Bronchial epithelial cell (primary cell): ENCODE results near the gene THBS4. TPM values are rescaled to one million over a fixed set of nuclear protein-coding genes. Genes with fewer than 3 reads are reported as not detected.
A peak's percentile ranks its signal among the peaks of the same experiment; 100 is the strongest.

ENCODE experiments used
- DNase-seq: peaks from one replicate; pipeline ENCODE4 v3.0.0-alpha.2; 2010; ENCODE audit warnings: low read depth
- FAIRE-seq: peaks from 2 replicates; lab custom pipeline; 2011; peaks lifted over from hg19 to GRCh38; lab: Jason Lieb, UNC
- H3K27me3 ChIP-seq: 2 replicates; pipeline ENCODE4 v1.5.1; 2011; ENCODE audit warnings: low read length; ENCODE audit not compliant: control insufficient read depth, insufficient read depth
- H3K36me3 ChIP-seq: 2 replicates; pipeline ENCODE4 v1.5.1; 2011; ENCODE audit warnings: low read length; ENCODE audit not compliant: control insufficient read depth, insufficient read depth
- H3K4me3 ChIP-seq: 2 replicates; pipeline ENCODE4 v1.5.1; 2011; ENCODE audit warnings: mild to moderate bottlenecking, low read depth, low read length, control low read depth
- CTCF ChIP-seq: IDR thresholded peaks from 2 replicates; pipeline ENCODE4 v1.5.1; 2011; ENCODE audit warnings: mild to moderate bottlenecking, moderate library complexity, low read length, control low read depth, inconsistent platforms; ENCODE audit not compliant: insufficient read depth, severe bottlenecking
- total RNA-seq: library from RNA; depleted of rRNA; stranded (reverse); fragments of >200 nt; gene quantifications from 2 replicates; pipeline ENCODE4 v1.2.1, GENCODE V29; 2014

The THBS4 gene
- total RNA-seq, 1 donor from 2014 or later = 0.26 TPM

- TF ChIP-seq CTCF = no peak
- H3K27me3 ChIP-seq = no peaks in the 10 kb centered on the region
- FAIRE-seq = no peak
- no peak overlapping the region for H3K4me3 ChIP-seq
- no peak for DNase-seq
- H3K36me3 ChIP-seq = no peaks in the 10 kb centered on the region
Measured at GRCh38 chr5:80052464-80052863, 17.3 kb downstream of the THBS4 start.

GRCh38 chr5:80054682-80055081 lies 19.5 kb downstream of the THBS4 start:
- Histone ChIP-seq H3K4me3 (no peak overlapping the region), H3K36me3 (no peaks in the 10 kb centered on the region), H3K27me3 (no peaks in the 10 kb centered on the region)
- peak; percentile 97 for FAIRE-seq
- no peak for TF ChIP-seq CTCF
- peak; percentile 42 for DNase-seq

- Histone ChIP-seq H3K27me3 (no peaks in the 10 kb centered on the region), H3K36me3 (no peaks in the 10 kb centered on the region), H3K4me3 (no peak overlapping the region)
- TF ChIP-seq CTCF = no peak
- DNase-seq (peak; percentile 54), FAIRE-seq (no peak)
Measured at GRCh38 chr5:80055491-80056170, 20.5 kb downstream of the THBS4 start.

GRCh38 chr5:80057099-80057498 lies 22.0 kb downstream of the THBS4 start:
- no peak for DNase-seq
- Histone ChIP-seq H3K4me3 (no peak overlapping the region), H3K36me3 (no peaks in the 10 kb centered on the region), H3K27me3 (no peaks in the 10 kb centered on the region)
- no peak for TF ChIP-seq CTCF
- no peak for FAIRE-seq

GRCh38 chr5:80057921-80058320 lies 22.8 kb downstream of the THBS4 start:
- no peaks in the 10 kb centered on the region for H3K27me3 ChIP-seq
- H3K36me3 ChIP-seq = no peaks in the 10 kb centered on the region
- TF ChIP-seq CTCF = no peak
- H3K4me3 ChIP-seq = no peak overlapping the region
- DNase-seq (no peak), FAIRE-seq (no peak)

GRCh38 chr5:80059354-80059980 lies 24.3 kb downstream of the THBS4 start:
- H3K36me3 ChIP-seq = no peaks in the 10 kb centered on the region
- H3K27me3 ChIP-seq = no peaks in the 10 kb centered on the region
- no peak for TF ChIP-seq CTCF
- DNase-seq (no peak), FAIRE-seq (no peak)
- H3K4me3 ChIP-seq = no peak overlapping the region
